Skeletal muscle cell (primary cell): ENCODE data around the gene SLC6A13.
"Not testable (repeated sequence)": the region's sequence is repeated elsewhere in the genome, so short reads cannot be mapped to it uniquely, and the experiment has no call there.

Source experiments
- DNase-seq: peaks from one replicate; pipeline ENCODE4 v3.0.0-alpha.2; 2010; ENCODE audit warnings: low read depth
- H3K4me3 ChIP-seq: 2 replicates; pipeline ENCODE4 v1.5.1; 2011; ENCODE audit warnings: low read depth, mild to moderate bottlenecking, control low read depth, low read length, moderate library complexity

Gene SLC6A13

DNA sequence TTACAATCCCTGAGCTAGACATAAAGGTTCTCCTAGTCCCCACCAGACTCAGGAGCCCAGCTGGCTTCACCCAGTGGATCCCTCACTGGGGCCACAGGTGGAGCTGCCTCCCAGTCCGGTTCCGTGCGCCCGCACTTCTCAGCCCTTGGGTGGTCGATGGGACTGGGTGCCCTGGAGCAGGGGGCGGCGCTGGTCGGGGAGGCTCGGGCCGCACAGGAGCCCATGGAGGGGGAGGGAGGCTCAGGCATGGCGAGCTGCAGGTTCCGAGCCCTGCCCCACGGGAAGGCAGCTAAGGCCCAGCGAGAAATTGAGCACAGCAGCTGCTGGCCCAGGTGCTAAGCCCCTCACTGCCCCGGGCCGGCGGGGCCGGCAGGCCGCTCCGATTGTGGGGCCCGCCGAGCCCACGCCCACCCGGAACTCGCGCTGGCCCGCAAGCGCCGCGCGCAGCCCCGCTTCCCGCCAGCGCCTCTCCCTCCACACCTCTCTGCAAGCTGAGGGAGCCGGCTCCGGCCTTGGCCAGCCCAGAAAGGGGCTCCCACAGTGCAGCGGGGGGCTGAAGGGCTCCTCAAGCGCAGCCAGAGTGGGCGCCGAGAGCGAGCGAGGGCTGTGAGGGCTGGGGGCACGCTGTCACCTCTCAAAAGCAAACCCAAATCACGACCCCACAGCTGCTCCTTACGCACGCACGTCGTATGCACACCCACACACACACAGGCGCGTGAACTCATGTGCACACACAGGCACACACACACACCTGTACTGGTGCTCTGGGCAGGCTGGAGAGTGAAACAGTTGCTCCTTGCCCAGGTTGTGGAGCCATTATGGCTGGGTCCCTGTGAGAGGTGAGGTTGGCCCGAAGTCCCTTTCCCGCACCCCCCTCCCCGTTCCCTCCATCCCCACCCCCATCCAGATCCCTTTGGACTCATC is 74.4 kb downstream of the SLC6A13 start:
- DNase-seq: not testable (repeated sequence)
- peak overlapping the region; percentile 47 for H3K4me3 ChIP-seq

DNA sequence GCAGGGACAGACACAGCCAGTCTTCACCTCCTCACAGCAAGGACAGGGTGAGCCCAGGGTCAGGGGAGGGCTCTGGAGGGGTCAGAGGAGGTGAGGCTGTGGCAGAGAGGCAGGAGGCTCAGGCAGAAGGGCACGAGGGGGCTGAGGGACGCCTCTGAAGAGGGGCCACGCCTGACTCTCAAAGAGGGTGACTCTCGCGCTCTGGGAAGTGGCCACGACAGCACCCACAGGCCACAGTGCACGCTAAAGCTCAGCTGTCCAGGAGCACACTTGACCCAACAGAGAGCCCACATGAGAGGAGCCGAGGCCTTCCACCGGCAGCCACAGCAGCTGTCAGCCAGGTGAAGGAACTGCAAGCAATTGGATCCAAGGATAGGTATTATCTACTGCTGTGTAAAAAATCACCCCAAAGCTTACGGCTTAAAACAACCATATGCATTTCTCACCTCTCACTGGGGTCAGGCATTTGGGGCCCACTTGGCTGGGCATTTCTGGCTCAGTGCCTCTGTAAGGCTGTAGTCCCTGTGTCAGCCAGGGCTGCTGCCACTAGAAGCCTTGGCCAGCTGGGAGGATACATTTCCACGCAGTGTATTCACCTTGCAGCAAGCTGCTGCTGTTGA is 76.5 kb downstream of the SLC6A13 start:
- DNase-seq: no peak
- H3K4me3 ChIP-seq: no peak overlapping the region

DNA sequence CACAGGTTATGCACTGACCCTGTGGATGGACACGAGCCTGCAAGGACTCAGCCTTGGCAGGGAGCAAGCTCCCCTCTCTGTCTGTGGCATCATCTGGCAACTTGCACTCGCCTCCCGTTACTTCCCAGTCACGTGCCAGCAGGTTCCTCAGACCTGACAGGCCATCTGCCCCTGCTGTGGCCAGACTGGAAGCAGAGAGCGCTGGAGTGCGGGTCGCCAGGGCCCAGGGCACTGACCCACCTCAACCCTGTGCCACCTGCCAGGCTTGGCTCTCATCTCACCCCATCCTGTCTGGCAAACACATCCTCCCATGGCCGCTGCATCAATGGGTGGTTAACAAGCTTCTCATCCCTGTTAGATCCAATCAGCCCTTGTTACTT is 77.1 kb downstream of the SLC6A13 start:
- H3K4me3 ChIP-seq: no peak overlapping the region
- DNase-seq: no peak

DNA sequence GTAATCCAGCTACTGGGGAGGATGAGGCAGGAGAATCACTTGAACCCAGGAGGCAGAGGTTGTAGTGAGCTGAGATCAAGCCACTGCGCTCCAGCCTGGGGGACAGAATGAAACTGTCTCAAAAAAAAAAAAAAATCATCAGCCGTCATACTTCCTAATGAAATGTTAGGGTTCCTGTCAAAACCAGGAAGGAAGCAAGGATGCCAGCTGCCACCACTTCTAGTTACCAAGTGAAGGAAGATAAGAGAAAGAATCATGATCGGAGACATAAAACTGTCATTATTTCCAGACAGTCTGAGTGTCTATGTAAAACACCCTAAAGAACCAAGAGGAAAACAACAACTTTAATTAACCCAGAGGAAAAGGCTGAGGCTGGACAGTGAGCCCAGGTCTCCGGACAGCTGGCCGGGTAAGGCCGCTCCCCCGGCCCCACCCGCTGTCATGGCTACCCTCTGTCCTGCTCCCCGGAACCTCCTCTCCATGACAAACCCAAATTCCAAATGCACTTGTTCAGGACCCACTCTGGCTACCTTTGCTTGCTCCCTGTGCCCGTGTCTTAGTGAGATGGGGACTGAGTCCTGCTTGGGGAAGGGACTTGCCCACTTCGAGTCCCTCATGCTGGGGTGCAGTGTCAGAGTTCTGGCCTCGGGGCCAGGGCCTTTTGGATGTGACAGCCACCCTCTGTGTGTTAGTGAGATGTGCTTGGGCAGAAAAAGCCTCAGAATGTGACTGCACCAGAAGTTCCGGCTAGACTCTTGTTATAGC is 77.6 kb downstream of the SLC6A13 start:
- no peak overlapping the region for H3K4me3 ChIP-seq
- DNase-seq: no peak

DNA sequence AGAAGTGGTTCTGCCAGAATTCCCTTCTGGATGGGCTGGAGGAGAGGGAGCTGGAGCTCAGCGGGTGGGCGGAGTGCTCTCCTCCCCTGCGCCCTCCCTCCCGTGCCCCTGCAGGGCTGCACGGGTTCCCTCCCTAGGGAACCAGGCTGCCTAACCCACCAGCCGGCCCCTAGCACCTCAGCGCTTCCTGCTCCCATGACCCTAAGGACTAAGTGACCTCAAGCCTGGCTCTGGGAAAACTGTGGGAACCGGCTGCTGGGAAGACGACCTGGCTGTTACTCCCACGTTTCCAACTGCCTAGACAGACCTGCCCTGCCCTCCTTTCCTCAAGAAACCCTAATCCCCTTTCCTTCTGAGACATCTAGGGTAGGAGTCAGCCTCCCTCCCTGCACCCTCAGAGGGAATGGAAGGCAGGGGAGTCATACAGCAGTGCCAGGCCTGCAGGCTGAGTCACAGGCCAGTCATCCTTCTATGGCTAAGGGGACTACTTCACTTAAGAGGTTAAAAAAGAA is 80.2 kb downstream of the SLC6A13 start:
- DNase-seq: peak; percentile 66

DNA sequence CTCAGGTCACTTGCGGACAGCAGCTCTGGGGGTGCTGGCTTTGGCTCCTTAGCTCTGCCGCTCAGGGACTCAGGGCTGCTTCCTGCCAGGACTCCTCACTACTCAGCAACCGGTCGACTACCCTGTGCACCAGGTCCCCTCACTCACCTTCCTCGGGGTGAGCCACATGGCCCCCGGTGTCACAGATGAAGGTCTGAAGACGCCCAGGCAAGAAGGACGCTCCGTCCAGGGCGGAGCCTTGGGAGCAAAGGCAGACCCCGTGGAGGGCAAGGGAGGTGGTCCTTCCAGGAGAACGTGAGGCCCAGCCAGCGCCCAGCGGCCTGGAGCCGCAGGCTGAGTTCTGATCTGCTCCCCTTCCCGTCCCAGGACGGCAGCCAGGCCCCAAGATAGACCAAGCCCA is 80.7 kb downstream of the SLC6A13 start:
- DNase-seq: no peak

More for the DNA sequence above, 80.2 kb downstream of the SLC6A13 start:
- H3K4me3 ChIP-seq: no peak overlapping the region

DNA sequence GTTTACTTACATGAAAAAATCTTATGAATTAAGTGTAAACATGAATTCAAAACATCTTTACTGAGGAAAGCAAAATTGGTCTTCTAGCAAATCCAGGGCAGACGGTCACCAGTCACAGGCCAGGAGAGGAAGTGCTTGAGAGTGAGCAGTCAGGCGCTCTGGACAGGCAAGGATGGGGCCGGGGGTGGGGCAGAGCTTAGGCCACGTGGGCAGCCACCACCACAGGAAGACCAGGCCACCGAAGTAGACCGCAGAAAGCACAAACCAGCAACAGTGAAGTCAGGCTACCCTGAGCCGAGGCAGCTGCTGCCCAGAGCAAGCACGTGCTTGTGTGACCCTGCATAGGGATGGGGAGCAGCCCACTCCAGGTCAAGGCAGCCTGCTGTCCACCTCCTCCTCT is 82.2 kb downstream of the SLC6A13 start:
- no peak for DNase-seq

More for the DNA sequence above, 80.7 kb downstream of the SLC6A13 start:
- H3K4me3 ChIP-seq: no peak overlapping the region

DNA sequence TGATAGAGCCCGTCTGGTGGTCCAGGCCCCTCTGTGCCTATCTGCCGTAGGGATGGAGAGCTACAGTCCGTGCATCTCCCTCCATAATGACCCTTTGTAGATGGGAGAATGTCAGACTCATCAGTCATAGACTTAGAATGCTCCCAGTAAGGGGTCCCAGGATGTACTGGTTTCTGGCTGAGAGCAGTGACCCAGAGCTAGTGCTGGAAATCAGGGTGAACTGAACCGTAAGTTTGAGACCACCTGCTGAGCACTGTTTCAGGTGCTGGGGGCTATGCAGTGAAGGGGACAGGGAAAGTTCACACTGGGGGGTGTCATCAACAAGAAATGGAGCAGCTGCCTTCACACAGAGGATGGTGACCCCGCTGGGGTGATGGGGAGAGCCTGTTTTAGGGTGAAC is 82.8 kb downstream of the SLC6A13 start:
- DNase-seq: no peak
- H3K4me3 ChIP-seq: no peak overlapping the region

More for the DNA sequence above, 82.2 kb downstream of the SLC6A13 start:
- no peak overlapping the region for H3K4me3 ChIP-seq

DNA sequence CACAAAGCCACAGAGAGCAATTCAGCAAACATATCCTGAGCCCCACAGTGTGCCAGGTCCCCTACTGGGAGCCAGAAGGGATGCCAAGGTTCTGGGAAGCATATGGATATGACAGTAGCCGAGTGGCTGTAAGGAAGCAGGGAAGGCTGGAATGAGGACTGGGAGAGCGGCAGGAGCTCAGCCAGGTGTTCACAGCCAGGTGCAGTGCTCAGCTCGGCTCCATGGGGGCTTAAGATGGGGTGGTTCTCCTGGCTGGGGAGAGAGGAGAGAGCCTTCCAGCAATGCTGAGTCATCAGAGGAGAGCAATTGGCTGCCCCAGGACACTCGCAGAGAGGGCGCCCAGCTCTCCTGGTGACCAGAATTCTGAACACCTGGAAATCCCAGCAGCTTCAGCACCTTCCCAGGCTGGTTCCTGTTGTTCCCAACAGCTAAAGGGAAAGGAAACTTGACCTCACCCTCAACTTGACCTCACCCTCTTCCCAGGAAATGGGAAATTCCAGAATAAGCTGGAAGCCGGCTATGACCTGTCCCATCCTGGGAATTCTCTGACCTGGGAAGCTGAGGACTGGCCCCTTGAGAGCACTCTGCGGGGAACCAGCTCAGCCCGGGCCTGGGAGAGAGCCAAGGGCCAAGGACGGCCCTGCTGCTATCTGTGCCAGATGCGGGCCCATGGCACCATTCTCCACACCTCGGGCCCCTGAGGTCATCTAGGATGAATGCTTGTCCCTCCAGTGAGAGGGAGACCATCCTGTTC is 83.3 kb downstream of the SLC6A13 start:
- no peak for DNase-seq
- no peak overlapping the region for H3K4me3 ChIP-seq

DNA sequence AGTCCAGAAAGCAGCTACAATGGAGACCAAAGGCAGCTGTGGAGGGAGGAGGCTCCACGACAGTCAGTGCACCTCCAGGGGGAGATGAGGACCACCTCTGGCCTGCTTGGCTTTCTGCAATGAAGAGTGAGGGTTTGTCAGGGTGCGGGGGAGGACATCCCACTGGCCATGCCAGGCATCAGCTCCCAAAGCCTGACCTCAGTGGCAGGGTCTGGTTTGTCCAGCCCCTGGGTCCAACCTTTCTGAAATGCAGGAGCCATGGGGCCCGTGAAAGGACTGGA is 83.9 kb downstream of the SLC6A13 start:
- no peak overlapping the region for H3K4me3 ChIP-seq
- DNase-seq: no peak

DNA sequence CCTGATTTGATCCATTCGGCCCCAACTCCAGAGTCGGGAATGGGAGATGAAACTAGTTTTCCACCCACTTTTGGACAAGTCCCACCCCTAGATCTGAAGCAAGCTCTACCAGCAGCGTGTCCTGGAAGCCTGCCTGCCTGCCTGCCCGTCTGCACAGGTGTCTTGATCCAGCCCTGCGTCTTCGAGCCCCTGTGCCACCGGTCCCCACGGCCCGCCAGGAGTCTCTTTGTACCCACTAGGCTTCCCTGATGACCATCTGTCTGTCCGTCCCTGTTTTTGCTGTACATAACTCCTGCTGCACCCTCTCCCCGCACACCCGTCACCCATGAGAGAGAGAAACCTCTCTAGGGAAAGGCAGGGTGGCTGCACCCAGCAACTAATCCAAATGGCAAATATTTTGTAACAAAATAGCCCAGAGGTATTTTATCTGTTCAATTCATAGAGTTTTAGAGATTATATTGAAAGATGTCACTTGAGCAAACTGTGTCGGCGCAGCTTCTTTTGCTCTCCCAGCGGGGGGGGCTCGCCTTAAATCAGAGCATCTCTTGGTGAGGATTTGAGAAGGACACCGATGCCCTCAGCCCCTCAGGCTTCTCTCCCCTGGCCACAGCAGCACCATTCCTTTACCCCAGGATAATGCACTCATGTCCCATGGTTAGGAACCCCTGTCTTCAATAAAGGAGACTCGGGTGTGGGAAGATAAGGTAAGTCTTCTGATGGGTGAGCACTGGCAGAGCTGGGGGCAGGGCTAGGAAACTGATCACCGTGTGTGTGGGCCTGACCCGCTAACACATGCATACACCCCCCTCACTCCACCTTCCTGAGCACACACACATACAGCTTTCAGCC is 84.4 kb downstream of the SLC6A13 start:
- no peak overlapping the region for H3K4me3 ChIP-seq

DNA sequence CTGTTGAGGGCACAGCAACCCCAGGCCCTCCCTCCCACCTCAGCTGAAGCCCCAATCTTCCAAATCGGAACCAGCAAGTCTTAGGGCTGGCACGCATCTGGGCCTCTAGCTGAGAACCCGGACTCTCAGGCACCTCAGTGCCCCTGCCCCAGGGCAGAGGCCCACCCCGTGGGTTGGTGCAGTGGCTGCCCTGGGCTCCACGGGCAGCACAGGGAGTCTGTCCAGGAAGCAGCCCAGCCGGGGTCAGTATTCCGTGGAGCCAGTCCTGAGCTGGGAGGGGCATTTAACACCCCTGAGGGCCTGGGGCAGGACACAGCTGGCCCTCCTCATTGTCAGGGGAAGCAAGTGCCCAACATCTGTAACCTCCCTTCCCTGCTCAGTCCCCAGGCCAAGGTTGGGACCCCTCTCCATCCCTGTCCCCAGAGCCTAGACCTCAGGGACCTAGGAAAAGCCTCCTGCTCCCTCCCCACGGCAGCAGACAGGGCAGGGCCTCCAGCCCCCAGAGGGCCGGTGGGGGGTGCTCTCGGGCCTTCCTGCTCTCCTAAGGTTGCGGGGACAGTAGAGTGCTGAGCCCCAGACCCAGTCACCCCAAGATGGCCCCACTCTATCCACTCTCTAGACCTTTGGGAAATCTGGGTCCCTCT is 85.2 kb downstream of the SLC6A13 start:
- DNase-seq: no peak
- H3K4me3 ChIP-seq: no peak overlapping the region

More for the DNA sequence above, 84.4 kb downstream of the SLC6A13 start:
- no peak for DNase-seq

DNA sequence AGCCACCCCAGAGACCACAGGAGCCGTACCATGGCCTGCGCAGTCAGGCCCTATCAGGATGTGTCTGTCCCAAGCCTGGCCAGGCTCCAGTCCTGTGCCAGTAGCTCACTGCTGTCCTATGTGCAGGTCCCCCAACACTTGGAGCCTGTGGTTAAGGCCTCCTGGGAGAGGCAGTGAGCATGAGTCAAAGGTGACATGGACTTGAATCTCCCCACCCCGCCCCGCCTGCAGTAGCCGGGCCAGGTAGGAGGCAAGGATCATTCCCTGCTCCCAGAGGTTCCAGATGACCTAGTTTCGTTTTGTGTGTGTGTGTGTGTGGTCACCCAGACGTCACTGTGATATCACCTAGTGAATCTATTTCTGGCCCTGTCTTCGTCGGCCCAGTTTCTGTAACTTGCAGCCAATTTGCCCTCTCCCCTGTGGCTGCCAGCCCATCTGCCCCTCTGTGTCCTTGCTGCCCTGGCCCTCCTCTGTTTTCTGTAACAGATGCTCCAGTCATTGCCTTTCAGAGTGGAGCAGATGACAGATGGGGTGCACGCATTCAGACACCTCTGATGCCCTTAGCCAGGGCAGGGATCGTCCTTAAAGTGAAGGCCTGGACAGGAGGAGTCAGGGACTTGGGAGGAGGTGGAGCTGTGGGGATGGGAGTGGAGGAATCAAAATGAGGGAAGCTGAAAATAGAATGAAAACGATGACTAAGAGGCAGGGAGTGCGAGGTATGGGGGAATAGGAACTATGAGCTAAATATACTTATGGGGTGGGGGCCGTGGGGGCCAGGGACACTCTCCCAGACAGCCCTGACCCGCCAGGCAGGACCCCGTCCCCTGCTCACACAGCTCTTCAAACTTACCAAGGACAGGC is 86.1 kb downstream of the SLC6A13 start:
- no peak for DNase-seq
- no peak overlapping the region for H3K4me3 ChIP-seq

DNA sequence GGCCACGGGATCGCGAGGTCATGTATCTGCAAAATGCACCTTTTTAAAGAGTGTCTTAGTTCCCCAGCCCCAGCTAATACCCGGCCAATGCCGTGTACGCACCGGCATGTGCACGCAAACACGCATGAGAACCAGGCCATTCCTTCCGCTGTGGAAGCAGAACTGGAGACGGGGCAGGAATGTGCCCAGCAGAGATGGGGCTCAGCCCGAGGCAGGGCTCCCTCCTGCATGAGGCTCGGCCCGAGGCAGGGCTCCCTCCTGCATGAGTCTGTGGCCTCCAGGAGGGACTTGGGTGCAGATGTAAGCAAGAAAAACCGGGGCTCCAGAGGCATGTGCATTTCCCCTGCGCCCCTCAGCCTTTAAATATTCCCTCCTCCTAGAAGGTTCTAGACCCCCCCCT is 86.9 kb downstream of the SLC6A13 start:
- DNase-seq: no peak
- no peak overlapping the region for H3K4me3 ChIP-seq

DNA sequence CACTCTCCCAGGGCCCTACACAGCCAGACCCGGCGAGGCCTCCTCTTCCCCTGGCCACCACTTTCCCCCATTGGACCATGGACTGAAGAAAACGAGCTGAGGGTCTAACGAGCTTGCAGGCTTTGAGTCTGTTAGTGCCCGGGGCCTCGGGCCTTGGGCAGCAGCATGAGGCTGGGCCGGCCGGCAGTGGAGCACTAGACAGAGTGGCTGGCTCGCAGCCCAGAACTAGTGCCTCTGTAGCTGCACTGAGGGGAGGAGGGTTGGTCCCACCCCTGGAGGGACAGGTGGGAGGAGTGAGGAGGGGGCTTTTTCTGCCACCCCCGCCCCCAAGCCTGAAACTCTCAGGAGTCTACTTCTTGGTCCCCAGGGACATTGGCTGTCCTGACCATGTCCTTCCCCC is 87.4 kb downstream of the SLC6A13 start:
- no peak for DNase-seq

DNA sequence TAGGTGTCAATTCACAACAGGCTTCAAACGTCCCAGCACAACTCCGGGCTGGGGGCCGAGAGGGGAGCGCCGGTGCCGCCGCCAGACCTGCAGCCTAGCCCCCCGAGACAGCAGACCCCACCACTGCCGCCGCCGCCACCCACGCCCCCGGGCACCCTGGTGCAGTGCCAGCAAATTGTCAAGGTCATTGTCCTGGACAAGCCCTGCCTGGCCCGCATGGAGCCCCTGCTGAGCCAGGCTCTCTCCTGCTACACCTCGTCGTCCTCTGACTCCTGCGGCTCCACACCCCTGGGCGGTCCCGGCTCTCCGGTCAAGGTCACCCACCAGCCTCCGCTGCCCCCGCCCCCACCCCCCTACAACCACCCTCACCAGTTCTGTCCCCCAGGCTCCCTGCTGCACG is 88.0 kb downstream of the SLC6A13 start:
- DNase-seq: no peak
- no peak overlapping the region for H3K4me3 ChIP-seq

More for the DNA sequence above, 87.4 kb downstream of the SLC6A13 start:
- no peak overlapping the region for H3K4me3 ChIP-seq

DNA sequence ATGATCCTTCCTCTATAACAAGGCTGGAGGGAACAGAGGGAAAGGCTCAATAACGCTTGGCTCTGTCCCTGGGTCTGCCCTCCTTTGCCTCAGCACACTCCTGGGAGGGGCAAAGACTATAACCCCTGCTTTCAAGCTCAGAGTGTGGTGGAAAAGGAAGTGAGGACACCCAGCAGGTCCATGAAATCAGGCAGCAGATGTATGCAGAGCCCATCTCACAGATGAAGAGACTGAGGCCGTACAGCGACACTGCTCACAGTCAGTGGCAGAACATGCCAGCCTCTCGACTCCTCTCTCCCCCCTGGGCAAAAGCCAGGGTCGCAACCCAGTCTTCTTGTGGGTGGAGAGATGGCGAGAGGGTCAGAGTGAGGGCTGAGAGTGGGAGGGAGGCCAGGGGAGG is 88.5 kb downstream of the SLC6A13 start:
- no peak overlapping the region for H3K4me3 ChIP-seq
- no peak for DNase-seq
